ENCODE measurements around the gene CBX6. TPM values are rescaled to one million over a fixed set of nuclear protein-coding genes. Genes with fewer than 3 reads are reported as not detected.

Gene CBX6
- 159 TPM for total RNA-seq

DNA sequence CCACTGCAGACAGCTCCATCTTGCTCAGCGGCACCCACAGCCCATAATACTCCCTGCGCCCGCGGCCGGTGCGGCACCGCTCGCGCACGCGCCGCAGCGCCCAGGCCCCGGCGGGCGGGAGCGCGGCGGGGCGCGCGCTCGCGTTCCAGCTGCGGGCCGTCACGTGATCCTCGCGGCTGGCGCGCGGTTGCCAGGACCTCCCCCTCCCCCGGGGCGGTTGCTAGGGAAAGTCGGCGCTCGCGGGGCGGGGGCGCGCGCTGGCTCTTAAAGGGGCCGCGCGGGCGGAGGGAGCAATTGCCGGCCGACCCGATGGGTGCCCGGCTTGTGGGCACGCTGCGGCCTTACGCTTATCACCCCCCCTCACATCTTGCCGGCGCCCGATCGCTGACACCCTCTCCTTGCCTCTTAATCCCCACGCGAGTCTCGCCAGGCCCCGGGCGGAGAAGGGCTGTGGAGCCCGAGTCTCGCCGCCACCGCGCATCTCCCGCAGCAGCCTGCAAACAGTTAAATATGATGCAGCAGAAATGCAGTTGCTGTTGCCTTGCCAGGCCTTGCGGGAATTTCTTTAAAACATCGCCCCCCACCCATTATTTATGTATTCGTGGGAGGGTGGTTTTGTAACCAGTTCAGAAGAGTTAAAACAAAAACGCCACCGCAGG lies at the start of gene CBX6:
TSS of gene CBX6 (minus strand) at position 45 of the 659 bp plus-strand sequence. CDS start at position 19, 26 bp downstream.
- no peaks in the 10 kb centered on the region for H3K27me3 ChIP-seq
- no peaks in the 10 kb centered on the region for H3K9me3 ChIP-seq
- peak; percentile 73 to 97 for DNase-seq (ENCODE audit: low spot score in 2 of 2)
- H3K36me3 ChIP-seq, result peaks cover 5 to 12% of the 10 kb centered on the region in 2 donors
- H3K4me3 ChIP-seq, result peak within 1 kb of the TSS; percentile 70 to 87
- intact Hi-C loops (cut with DNase I), result loop anchor here (1.0 to 10.0 kb wide), 5 partner anchors 9 to 445 kb away; partner anchors contain the start of genes APOBEC3B, CBX7 and RPL3
- TF ChIP-seq, protein P1, sequence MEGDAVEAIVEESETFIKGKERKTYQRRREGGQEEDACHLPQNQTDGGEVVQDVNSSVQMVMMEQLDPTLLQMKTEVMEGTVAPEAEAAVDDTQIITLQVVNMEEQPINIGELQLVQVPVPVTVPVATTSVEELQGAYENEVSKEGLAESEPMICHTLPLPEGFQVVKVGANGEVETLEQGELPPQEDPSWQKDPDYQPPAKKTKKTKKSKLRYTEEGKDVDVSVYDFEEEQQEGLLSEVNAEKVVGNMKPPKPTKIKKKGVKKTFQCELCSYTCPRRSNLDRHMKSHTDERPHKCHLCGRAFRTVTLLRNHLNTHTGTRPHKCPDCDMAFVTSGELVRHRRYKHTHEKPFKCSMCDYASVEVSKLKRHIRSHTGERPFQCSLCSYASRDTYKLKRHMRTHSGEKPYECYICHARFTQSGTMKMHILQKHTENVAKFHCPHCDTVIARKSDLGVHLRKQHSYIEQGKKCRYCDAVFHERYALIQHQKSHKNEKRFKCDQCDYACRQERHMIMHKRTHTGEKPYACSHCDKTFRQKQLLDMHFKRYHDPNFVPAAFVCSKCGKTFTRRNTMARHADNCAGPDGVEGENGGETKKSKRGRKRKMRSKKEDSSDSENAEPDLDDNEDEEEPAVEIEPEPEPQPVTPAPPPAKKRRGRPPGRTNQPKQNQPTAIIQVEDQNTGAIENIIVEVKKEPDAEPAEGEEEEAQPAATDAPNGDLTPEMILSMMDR (IDR thresholded peaks at IDR 0.05), result no peak
- H3K27ac ChIP-seq, result peak within 1 kb of the TSS; percentile 88 to 96
- H3K4me1 ChIP-seq, result peaks cover 8 to 28% of the 10 kb centered on the region in 2 donors

DNA sequence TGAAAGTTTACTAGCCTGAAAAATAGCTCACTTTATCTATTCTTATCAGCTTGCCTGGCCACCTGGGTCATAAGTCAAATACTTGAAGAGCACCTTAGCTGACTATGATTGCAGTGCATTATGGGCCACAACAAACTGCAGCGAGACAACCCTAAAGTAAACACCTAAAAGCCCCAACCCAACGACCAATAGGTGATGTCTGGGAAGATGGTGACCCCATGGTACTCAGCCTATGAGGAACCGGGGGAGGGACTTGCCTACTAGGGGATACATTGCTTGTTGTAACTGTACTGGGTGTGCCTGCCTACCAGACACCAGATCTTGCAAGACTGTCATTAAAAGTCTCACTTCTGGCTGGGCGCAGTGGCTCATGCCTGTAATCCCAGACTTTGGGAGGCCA lies 49.8 kb upstream of the CBX6 start:
- peaks cover under 1 to 18% of the 10 kb centered on the region in 2 donors for H3K4me1 ChIP-seq
- intact Hi-C loops (cut with DNase I), result loop anchor here (10.0 kb wide), 2 partner anchors 83 to 393 kb away; partner anchors contain the start of gene RPL3

DNA sequence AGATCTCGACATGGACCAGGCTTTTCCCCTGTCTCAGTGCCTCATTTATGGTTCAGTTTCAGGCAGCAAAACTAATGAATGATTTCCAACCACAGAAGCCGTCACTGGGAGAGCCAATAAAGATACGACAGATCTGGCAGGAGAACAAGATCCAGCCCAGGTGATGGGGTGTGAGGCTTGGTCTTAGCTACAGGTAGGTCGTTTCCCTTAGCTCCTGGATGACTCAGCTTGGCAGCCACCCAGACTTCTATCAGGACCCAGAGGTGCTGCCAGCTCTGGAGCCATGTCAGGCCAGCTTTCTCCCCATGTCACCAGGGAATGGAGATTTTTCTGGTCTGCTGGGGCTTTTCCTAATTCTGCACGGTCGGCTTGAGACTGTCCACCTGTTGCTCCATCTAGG lies 49.1 kb upstream of the CBX6 start:
- Histone ChIP-seq H3K27ac (no peak overlapping the region), H3K27me3 (no peaks in the 10 kb centered on the region), H3K36me3 (no peaks in the 10 kb centered on the region), H3K4me3 (no peak overlapping the region), H3K9me3 (no peaks in the 10 kb centered on the region), H3K4me1 (peaks cover 0 to 18% of the 10 kb centered on the region in 2 donors)
- intact Hi-C loops (cut with DNase I), result loop anchor here (10.0 kb wide), 2 partner anchors 84 to 394 kb away; partner anchors contain the start of gene RPL3
- no peak for DNase-seq (ENCODE audit: low spot score in 2 of 2)
- TF ChIP-seq, protein P1 (IDR thresholded peaks at IDR 0.05), result no peak

More for the DNA sequence above, 49.8 kb upstream of the CBX6 start:
- Histone ChIP-seq H3K36me3 (no peaks in the 10 kb centered on the region), H3K4me3 (no peak overlapping the region), H3K27me3 (no peaks in the 10 kb centered on the region), H3K27ac (no peak overlapping the region), H3K9me3 (no peaks in the 10 kb centered on the region)
- DNase-seq (ENCODE audit: low spot score in 2 of 2), result no peak
- TF ChIP-seq, protein P1 (IDR thresholded peaks at IDR 0.05), result no peak

DNA sequence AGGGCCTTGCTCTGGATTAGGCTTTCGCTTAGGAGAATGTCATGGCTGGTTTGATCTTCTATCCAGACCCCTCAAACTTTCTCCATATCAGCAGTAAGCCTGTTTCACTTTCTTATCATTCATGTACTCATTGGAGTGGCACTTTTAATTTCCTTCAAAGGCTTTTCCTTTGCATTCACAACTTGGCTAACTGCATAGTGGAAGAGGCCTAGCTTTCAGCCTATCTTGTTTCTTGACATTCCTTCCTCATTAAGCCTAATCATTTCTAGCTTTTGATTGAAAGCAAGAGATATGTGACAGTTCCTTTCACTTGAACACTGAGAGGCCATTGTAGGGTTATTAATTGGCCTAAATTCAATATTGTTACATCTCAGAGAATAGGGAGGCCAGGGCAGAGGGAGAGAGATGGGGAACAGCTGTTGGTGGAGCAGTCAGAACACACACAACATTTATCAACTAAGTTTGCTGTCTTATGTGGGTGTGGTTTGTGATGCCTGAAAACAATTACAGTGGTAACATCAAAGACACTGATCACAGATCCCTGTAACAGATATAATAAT lies 47.7 kb upstream of the CBX6 start:
- Histone ChIP-seq H3K27me3 (no peaks in the 10 kb centered on the region), H3K4me1 (peaks cover 0 to 11% of the 10 kb centered on the region in 2 donors), H3K27ac (no peak overlapping the region), H3K36me3 (no peaks in the 10 kb centered on the region), H3K9me3 (no peaks in the 10 kb centered on the region), H3K4me3 (no peak overlapping the region)
- no peak for DNase-seq (ENCODE audit: low spot score in 2 of 2)
- TF ChIP-seq, protein P1 (IDR thresholded peaks at IDR 0.05), result no peak
- intact Hi-C loops (cut with DNase I), result loop anchor here (10.0 kb wide), 2 partner anchors 85 to 395 kb away; partner anchors contain the start of gene RPL3

DNA sequence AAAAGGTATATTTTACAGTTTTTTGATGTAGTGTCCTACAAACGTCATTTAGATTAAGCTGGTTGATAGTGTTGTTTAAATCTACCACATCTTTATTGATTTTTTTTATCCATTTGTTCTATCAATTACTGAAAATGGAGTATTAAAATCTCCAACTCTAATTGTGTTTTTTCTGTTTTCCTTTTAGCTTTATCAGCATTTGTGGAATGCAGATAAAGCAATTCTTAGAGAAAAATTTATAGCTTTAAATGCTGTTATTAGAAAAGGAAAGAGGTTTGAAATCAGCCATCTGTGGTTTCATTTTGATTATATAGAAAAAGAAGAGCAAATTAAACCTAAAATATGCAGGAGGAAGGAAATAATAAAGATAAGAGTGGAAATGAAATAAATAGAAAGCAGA lies 39.4 kb upstream of the CBX6 start:
- Histone ChIP-seq H3K27me3 (no peaks in the 10 kb centered on the region), H3K9me3 (no peaks in the 10 kb centered on the region), H3K4me1 (no peaks in the 10 kb centered on the region), H3K36me3 (no peaks in the 10 kb centered on the region), H3K27ac (no peak overlapping the region), H3K4me3 (no peak overlapping the region)
- TF ChIP-seq, protein P1 (IDR thresholded peaks at IDR 0.05), result no peak
- no peak for DNase-seq (ENCODE audit: low spot score in 2 of 2)
- intact Hi-C loops (cut with DNase I), result no loop called here
